AG10803 (cell line): ENCODE results near the gene DCAF17.
A peak's percentile ranks its signal among the peaks of the same experiment; 100 is the strongest.
"Not testable (repeated sequence)": the region's sequence is repeated elsewhere in the genome, so short reads cannot be mapped to it uniquely, and the experiment has no call there.

Source experiments
- DNase-seq: peaks from one replicate; pipeline ENCODE4 v3.0.0; 2010; ENCODE audit warnings: low read depth
- H3K4me3 ChIP-seq: 2 replicates; pipeline ENCODE4 v1.5.1; 2011; ENCODE audit warnings: mild to moderate bottlenecking, low read length, control low read depth
- CTCF ChIP-seq: conservative IDR thresholded peaks from 2 replicates; pipeline ENCODE4 v1.5.1; 2011; ENCODE audit warnings: mild to moderate bottlenecking, low read length, control low read depth, inconsistent platforms

Gene DCAF17

GRCh38 chr2:171410101-171410500 is 23.9 kb upstream of the DCAF17 start:
- TF ChIP-seq CTCF: no peak
- DNase-seq: peak; percentile 41
- no peak overlapping the region for H3K4me3 ChIP-seq

GRCh38 chr2:171410624-171411023 is 23.4 kb upstream of the DCAF17 start:
- TF ChIP-seq CTCF: no peak
- DNase-seq: peak; percentile 31
- no peak overlapping the region for H3K4me3 ChIP-seq

DNA sequence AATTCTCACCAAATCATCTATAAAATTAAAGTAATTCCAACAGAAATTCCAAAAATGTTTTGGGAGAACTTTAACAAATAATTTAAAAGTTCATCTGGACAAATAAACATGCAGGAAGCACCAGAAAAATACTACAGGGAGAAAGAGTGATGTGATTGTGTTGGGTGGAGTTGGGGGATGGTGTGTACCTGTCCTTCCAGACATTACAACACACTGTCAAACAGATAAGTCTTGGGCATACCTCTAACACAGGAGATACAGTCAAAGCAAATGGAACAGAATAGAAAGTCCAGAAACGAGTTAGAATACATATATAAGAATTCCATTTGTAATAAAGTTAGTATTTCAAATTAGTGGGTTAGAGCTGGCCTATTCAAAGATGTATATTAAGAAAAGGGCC is 22.8 kb upstream of the DCAF17 start:
- DNase-seq: no peak
- H3K4me3 ChIP-seq: no peak overlapping the region
- no peak for TF ChIP-seq CTCF

DNA sequence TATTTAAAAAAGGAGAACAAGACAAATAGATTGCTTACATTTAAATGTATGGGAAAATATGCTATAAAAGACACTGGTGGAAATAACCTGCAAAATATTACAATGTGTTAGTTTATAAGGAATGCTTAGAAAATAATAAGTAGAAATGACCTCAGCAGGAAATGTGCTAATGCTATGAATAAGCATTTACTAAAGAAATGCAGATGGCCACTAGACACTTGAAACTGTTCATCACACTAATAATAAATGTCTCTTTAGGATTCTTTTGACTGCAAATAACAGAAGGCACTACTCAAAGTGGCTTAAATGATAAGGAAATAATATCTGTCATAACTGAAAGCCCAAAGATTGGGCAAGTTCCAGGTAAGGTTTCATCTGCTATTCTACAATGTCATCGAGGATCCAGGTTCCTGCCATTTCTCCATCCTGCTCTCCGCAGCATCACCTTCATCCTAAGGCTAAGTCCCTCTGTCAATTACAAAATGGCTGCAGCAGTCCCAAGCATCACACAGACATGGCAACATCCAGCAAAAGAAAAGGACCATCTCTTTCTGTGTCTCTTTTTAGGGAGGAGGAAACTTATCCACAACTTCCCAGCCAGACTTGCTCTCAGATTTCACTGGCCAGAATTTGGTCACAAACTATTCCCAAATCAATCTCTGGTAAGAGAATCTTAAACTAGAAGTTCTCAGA is 22.1 kb upstream of the DCAF17 start:
- DNase-seq: peak; percentile 61
- no peak for TF ChIP-seq CTCF
- H3K4me3 ChIP-seq: no peak overlapping the region

DNA sequence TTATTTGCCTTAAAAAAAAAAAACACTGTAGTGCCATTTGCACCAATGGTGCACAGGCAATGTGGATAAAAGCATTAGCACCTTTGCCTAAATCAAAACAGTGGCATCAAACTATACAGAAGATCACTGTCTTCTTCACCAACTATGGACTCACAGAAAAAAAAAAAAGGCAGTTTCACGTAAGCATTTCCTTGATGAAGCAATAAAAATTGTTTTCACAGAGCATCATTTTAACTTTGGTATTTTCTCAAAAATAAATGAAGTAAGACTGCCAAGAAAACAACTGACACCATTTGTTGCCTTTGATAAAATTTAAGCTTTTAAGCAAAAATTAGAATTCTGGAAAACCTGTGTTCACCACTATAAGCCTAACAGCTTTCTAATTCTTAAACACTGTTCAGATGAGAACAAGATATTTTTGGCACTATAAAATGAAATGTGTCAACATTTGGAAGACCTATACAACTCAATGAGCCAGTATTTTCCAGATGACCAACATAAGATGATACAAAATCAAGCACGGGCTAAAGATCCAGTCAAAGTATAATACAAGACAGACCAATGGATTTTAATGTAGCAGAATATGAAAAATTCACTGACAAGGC is 21.4 kb upstream of the DCAF17 start:
- TF ChIP-seq CTCF: no peak
- DNase-seq: peak; percentile 45
- no peak overlapping the region for H3K4me3 ChIP-seq

DNA sequence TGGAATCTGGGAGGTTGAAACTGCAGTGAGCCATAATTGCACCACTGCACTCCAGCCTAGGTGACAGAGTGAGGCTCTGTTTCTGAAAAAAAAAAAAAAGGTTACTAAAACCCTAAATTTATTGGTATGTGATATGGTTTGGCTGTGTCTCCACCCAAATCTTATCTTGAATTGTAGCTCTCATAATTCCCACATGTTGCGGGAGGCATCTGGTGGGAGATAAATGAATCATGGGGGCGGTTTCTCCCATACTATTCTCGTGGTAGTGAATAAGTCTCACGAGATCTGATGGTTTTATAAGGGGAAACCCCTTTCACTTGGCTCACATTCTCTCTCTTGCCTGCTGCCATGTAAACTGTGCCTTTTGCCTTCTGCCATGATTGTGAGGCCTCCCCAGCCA is 19.4 kb upstream of the DCAF17 start:
- DNase-seq, H3K4me3 ChIP-seq: not testable (repeated sequence)

GRCh38 chr2:171416009-171416926 is 17.8 kb upstream of the DCAF17 start:
- H3K4me3 ChIP-seq: no peak overlapping the region; the same call in 1 of the 2 replicates
- peak; percentile 96 for DNase-seq
- TF ChIP-seq CTCF: peak; percentile 99
